GM13977 (cell line): ENCODE measurements around the gene ROCK1.

Source experiments
- DNase-seq: peaks from one replicate; pipeline ENCODE4 v3.0.0; 2012; ENCODE audit warnings: low spot score
- in situ Hi-C: fragments of 300-500 bp; cut with MboI; formaldehyde crosslinking; loops from one replicate; pipeline ENCODE4 v1.12.0; 2022; ENCODE audit warnings: low sequenced_read_pairs, low pct_unique_long_range_greater_than_20kb, mixed read lengths, inconsistent platforms; ENCODE audit not compliant: unreplicated experiment
- TF ChIP-seq, protein P1 (sequence below): IDR thresholded peaks from 2 replicates; pipeline ENCODE4 v1.5.1; 2012; ENCODE audit warnings: mild to moderate bottlenecking, control low read depth; ENCODE audit not compliant: insufficient read depth; ENCODE audit errors: extremely low read depth, missing control alignments

The ROCK1 gene

DNA sequence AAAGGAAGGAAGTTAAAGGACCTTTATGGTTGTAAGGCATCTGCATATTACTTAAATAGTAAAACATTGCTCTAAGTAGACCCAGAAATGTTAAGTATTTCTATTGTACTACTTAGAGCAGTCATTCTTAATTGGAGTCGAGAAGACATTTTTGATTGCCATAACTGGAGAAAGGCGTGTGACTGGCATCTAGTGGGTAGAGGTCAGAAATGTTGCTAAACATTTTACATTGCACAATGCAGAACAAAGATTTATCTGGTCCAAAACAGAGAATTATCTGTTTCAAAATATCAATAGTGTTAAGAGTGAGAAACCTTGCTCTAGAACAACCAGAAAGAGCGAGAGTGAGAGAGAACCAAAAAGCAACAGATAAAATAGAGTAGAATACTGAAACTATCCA is 23.3 kb upstream of the ROCK1 start:
- in situ Hi-C loops = no loop called here
- peak; percentile 26 for DNase-seq
- TF ChIP-seq, protein P1, sequence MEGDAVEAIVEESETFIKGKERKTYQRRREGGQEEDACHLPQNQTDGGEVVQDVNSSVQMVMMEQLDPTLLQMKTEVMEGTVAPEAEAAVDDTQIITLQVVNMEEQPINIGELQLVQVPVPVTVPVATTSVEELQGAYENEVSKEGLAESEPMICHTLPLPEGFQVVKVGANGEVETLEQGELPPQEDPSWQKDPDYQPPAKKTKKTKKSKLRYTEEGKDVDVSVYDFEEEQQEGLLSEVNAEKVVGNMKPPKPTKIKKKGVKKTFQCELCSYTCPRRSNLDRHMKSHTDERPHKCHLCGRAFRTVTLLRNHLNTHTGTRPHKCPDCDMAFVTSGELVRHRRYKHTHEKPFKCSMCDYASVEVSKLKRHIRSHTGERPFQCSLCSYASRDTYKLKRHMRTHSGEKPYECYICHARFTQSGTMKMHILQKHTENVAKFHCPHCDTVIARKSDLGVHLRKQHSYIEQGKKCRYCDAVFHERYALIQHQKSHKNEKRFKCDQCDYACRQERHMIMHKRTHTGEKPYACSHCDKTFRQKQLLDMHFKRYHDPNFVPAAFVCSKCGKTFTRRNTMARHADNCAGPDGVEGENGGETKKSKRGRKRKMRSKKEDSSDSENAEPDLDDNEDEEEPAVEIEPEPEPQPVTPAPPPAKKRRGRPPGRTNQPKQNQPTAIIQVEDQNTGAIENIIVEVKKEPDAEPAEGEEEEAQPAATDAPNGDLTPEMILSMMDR = peak; percentile 46

DNA sequence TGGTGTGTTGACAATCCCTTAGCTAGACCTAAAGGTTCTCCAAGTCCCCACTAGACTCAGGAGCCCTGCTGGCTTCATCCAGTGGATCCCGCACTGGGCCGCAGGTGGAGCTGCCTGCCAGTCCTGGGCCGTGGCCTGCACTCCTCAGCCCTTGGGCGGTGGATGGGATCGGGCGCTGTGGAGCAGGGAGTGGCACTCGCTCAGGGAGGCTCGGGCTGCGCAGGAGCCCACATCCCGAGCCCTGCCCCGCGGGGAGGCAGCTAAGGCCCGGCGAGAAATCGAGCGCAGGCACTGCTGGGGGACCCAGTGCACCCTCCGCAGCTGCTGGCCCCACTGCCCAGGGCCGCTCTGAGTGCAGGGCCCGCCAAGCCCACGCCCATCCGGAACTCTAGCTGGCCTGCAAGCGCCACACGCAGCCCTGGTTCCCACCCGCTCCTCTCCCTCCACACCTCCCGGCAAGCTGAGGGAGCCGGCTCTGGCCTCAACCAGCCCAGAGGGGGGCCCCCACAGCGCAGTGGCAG is 20.8 kb upstream of the ROCK1 start:
- no peak for DNase-seq
- in situ Hi-C loops = no loop called here
- TF ChIP-seq, protein P1 = no peak

GRCh38 chr18:21131698-21132227 is 20.1 kb upstream of the ROCK1 start:
- TF ChIP-seq, protein P1 = no peak
- in situ Hi-C loops = no loop called here
- no peak for DNase-seq

GRCh38 chr18:21129566-21130216 is 18.1 kb upstream of the ROCK1 start:
- DNase-seq = no peak
- in situ Hi-C loops = no loop called here
- TF ChIP-seq, protein P1 = no peak

DNA sequence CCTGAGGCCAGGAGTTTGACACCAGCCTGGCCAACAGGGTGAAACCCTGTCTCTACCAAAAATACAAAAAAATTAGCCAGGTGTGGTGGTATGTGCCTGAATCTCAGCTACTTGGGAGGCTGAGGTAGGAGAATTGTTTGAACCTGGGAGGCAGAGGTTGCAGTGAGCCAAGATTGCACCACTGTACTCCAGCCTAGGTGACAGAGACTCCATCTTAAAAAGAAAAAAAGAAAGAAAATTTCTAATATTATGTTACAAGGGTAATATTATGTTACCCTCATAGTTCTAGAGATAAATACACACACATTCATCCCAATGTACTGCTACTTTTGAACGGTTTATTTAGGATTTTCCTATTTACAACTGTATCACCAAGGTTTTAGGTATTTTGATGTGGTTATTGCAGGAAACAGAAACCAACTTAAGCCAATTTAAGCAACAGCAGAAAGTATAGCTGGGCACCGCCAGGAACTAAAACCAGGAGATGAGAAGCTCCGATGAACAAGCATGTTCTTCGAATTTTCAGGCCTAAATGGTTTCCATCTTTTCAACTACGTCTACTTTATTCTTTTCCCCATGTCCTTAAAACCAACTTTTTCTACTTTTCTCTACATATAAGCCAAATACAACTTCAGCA is 11.8 kb upstream of the ROCK1 start:
- TF ChIP-seq, protein P1 = no peak
- in situ Hi-C loops = no loop called here
- no peak for DNase-seq

GRCh38 chr18:21118806-21119205 is 7.2 kb upstream of the ROCK1 start:
- TF ChIP-seq, protein P1 = no peak
- in situ Hi-C loops = no loop called here
- no peak for DNase-seq
